ENCODE results near the gene PNLIPRP1. TPM values are rescaled to one million over a fixed set of nuclear protein-coding genes. Genes with fewer than 3 reads are reported as not detected.

Gene PNLIPRP1
- total RNA-seq, 1 experiment from 2014 or later: not detected

- Histone ChIP-seq H2AFZ (ENCODE audit: low read length) (no peak overlapping the region), H4K20me1 (ENCODE audit: low read length) (no peaks in the 10 kb centered on the region), H3F3A (ENCODE audit: low read length, unreplicated experiment) (no peaks in the 10 kb centered on the region), H3K9ac (ENCODE audit: low read length) (no peak overlapping the region), H3K4me3 (ENCODE audit: low read length) (no peak overlapping the region), H3K9me2 (replicated peaks; ENCODE audit: low read length) (no peaks in the 10 kb centered on the region), H3K4me1 (ENCODE audit: insufficient read depth, low read length) (no peaks in the 10 kb centered on the region), H3K27me3 (ENCODE audit: low read length) (peaks cover 18% of the 10 kb centered on the region), H3K79me2 (ENCODE audit: low read length) (no peaks in the 10 kb centered on the region), H3K9me3 (ENCODE audit: low read length) (no peaks in the 10 kb centered on the region), H3K4me2 (ENCODE audit: low read length) (no peak overlapping the region), H3K36me3 (ENCODE audit: low read depth, low read length) (no peaks in the 10 kb centered on the region), H3K27ac (ENCODE audit: low read length) (no peak overlapping the region)
- intact Hi-C loops (cut with micrococcal nuclease): no loop called here
- TF ChIP-seq, protein P1, sequence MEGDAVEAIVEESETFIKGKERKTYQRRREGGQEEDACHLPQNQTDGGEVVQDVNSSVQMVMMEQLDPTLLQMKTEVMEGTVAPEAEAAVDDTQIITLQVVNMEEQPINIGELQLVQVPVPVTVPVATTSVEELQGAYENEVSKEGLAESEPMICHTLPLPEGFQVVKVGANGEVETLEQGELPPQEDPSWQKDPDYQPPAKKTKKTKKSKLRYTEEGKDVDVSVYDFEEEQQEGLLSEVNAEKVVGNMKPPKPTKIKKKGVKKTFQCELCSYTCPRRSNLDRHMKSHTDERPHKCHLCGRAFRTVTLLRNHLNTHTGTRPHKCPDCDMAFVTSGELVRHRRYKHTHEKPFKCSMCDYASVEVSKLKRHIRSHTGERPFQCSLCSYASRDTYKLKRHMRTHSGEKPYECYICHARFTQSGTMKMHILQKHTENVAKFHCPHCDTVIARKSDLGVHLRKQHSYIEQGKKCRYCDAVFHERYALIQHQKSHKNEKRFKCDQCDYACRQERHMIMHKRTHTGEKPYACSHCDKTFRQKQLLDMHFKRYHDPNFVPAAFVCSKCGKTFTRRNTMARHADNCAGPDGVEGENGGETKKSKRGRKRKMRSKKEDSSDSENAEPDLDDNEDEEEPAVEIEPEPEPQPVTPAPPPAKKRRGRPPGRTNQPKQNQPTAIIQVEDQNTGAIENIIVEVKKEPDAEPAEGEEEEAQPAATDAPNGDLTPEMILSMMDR (conservative IDR thresholded peaks at IDR 0.05; ENCODE audit: low read depth, low read length): no peak
- TF ChIP-seq EZH2 (IDR thresholded peaks at IDR 0.05; ENCODE audit: low read length, unreplicated experiment) (no peak), EZH2phosphoT487 (IDR thresholded peaks at IDR 0.05; ENCODE audit: borderline replicate concordance, low read length) (no peak)
- no TSS peak for BruUV-seq (replicated peaks)
- POLR2A ChIA-PET (ENCODE audit: unreplicated experiment): no interaction called here
- CTCF ChIA-PET: no interaction called here
- no peak for DNase-seq
- ATAC-seq: no peak
Measured at GRCh38 chr10:116594525-116595035, 3.8 kb downstream of the PNLIPRP1 start.

GRCh38 chr10:116596062-116596461 lies 5.3 kb downstream of the PNLIPRP1 start:
- Histone ChIP-seq H3K27ac (ENCODE audit: low read length) (no peak overlapping the region), H4K20me1 (ENCODE audit: low read length) (no peaks in the 10 kb centered on the region), H3K36me3 (ENCODE audit: low read depth, low read length) (no peaks in the 10 kb centered on the region), H3K4me2 (ENCODE audit: low read length) (no peak overlapping the region), H2AFZ (ENCODE audit: low read length) (no peak overlapping the region), H3K4me3 (ENCODE audit: low read length) (no peak overlapping the region), H3K27me3 (ENCODE audit: low read length) (peaks cover 33% of the 10 kb centered on the region), H3K4me1 (ENCODE audit: insufficient read depth, low read length) (no peaks in the 10 kb centered on the region), H3K79me2 (ENCODE audit: low read length) (no peaks in the 10 kb centered on the region), H3F3A (ENCODE audit: low read length, unreplicated experiment) (no peaks in the 10 kb centered on the region), H3K9me3 (ENCODE audit: low read length) (no peaks in the 10 kb centered on the region), H3K9me2 (replicated peaks; ENCODE audit: low read length) (no peaks in the 10 kb centered on the region), H3K9ac (ENCODE audit: low read length) (no peak overlapping the region)
- BruUV-seq (replicated peaks): no TSS peak
- intact Hi-C loops (cut with micrococcal nuclease): no loop called here
- no peak for ATAC-seq
- ChIA-PET POLR2A (ENCODE audit: unreplicated experiment) (no interaction called here), CTCF (no interaction called here)
- no peak for DNase-seq
- TF ChIP-seq EZH2phosphoT487 (IDR thresholded peaks at IDR 0.05; ENCODE audit: borderline replicate concordance, low read length) (no peak), EZH2 (IDR thresholded peaks at IDR 0.05; ENCODE audit: low read length, unreplicated experiment) (no peak)
- TF ChIP-seq, protein P1 (conservative IDR thresholded peaks at IDR 0.05; ENCODE audit: low read depth, low read length): no peak

- H4K20me1 ChIP-seq (ENCODE audit: low read length): no peaks in the 10 kb centered on the region
- ATAC-seq (no peak), DNase-seq (no peak)
- no peak overlapping the region for H3K27ac ChIP-seq (ENCODE audit: low read length)
- TF ChIP-seq, protein P1 (conservative IDR thresholded peaks at IDR 0.05; ENCODE audit: low read depth, low read length): no peak
- no peak for TF ChIP-seq EZH2phosphoT487 (IDR thresholded peaks at IDR 0.05; ENCODE audit: borderline replicate concordance, low read length)
- no peak for TF ChIP-seq EZH2 (IDR thresholded peaks at IDR 0.05; ENCODE audit: low read length, unreplicated experiment)
- no peaks in the 10 kb centered on the region for H3K9me3 ChIP-seq (ENCODE audit: low read length)
- no peaks in the 10 kb centered on the region for H3K9me2 ChIP-seq (replicated peaks; ENCODE audit: low read length)
- no peaks in the 10 kb centered on the region for H3K36me3 ChIP-seq (ENCODE audit: low read depth, low read length)
- BruUV-seq (replicated peaks): no TSS peak
- no peak overlapping the region for H3K4me3 ChIP-seq (ENCODE audit: low read length)
- H2AFZ ChIP-seq (ENCODE audit: low read length): no peak overlapping the region
- intact Hi-C loops (cut with micrococcal nuclease): no loop called here
- H3K4me2 ChIP-seq (ENCODE audit: low read length): no peak overlapping the region
- POLR2A ChIA-PET (ENCODE audit: unreplicated experiment): no interaction called here
- no peaks in the 10 kb centered on the region for H3F3A ChIP-seq (ENCODE audit: low read length, unreplicated experiment)
- no peaks in the 10 kb centered on the region for H3K4me1 ChIP-seq (ENCODE audit: insufficient read depth, low read length)
- CTCF ChIA-PET: no interaction called here
- peaks cover 39% of the 10 kb centered on the region for H3K27me3 ChIP-seq (ENCODE audit: low read length)
- H3K9ac ChIP-seq (ENCODE audit: low read length): no peak overlapping the region
- no peaks in the 10 kb centered on the region for H3K79me2 ChIP-seq (ENCODE audit: low read length)
Measured at GRCh38 chr10:116597543-116597942, 6.8 kb downstream of the PNLIPRP1 start.
